Measurements from ENCODE around the gene MBOAT1.

DNA sequence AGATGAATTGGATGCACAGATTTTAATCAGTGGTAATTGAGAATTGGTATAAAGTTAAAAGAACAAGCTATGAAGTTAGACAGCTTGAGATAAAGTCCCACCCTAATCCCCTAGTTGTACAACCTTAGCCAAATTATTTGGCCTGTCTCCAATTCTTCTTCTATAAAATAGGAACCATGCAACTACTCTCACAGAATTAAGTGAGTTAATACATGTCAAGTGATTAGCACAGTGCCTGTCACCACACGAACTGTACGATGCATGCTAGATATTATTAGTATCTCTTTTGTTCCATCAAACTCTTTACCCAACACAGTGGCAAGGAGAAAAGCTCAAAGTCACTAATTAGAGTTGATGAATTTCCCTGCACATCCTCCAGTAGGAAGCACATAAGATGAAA lies 44.7 kb downstream of the MBOAT1 start:
- TF ChIP-seq PPARA (CRISPR knock-in tag; IDR thresholded peaks at IDR 0.05; ENCODE audit: borderline replicate concordance) = no peak
- TF ChIP-seq, protein P1, sequence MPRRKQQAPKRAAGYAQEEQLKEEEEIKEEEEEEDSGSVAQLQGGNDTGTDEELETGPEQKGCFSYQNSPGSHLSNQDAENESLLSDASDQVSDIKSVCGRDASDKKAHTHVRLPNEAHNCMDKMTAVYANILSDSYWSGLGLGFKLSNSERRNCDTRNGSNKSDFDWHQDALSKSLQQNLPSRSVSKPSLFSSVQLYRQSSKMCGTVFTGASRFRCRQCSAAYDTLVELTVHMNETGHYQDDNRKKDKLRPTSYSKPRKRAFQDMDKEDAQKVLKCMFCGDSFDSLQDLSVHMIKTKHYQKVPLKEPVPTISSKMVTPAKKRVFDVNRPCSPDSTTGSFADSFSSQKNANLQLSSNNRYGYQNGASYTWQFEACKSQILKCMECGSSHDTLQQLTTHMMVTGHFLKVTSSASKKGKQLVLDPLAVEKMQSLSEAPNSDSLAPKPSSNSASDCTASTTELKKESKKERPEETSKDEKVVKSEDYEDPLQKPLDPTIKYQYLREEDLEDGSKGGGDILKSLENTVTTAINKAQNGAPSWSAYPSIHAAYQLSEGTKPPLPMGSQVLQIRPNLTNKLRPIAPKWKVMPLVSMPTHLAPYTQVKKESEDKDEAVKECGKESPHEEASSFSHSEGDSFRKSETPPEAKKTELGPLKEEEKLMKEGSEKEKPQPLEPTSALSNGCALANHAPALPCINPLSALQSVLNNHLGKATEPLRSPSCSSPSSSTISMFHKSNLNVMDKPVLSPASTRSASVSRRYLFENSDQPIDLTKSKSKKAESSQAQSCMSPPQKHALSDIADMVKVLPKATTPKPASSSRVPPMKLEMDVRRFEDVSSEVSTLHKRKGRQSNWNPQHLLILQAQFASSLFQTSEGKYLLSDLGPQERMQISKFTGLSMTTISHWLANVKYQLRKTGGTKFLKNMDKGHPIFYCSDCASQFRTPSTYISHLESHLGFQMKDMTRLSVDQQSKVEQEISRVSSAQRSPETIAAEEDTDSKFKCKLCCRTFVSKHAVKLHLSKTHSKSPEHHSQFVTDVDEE (CRISPR knock-in tag; IDR thresholded peaks at IDR 0.05) = no peak
- no peak for TF ChIP-seq ZFP30 (CRISPR knock-in tag; IDR thresholded peaks at IDR 0.05)

Measured in SK-N-SH treated with all-trans-retinoic acid at 6 μM for 48 hours (cell line).